Measurements from ENCODE around the gene MYLK.
"Not testable (repeated sequence)": the region's sequence is repeated elsewhere in the genome, so short reads cannot be mapped to it uniquely, and the experiment has no call there.

Gene MYLK

GRCh38 chr3:123717451-123717850 lies 166.7 kb downstream of the MYLK start:
- H3K4me3 ChIP-seq (ENCODE audit: low read depth, low read length); DNase-seq (ENCODE audit: low read depth): not testable (repeated sequence)

GRCh38 chr3:123716411-123716810 lies 167.7 kb downstream of the MYLK start:
- H3K4me3 ChIP-seq (ENCODE audit: low read depth, low read length), result no peak overlapping the region
- DNase-seq (ENCODE audit: low read depth), result no peak

- H3K4me3 ChIP-seq (ENCODE audit: low read depth, low read length), result no peak overlapping the region
- DNase-seq (ENCODE audit: low read depth), result no peak
Measured at GRCh38 chr3:123713211-123713610, 170.9 kb downstream of the MYLK start.

GRCh38 chr3:123712077-123712860 lies 171.9 kb downstream of the MYLK start:
- DNase-seq (ENCODE audit: low read depth), result no peak
- H3K4me3 ChIP-seq (ENCODE audit: low read depth, low read length), result no peak overlapping the region

GRCh38 chr3:123711356-123711755 lies 172.8 kb downstream of the MYLK start:
- no peak overlapping the region for H3K4me3 ChIP-seq (ENCODE audit: low read depth, low read length)
- DNase-seq (ENCODE audit: low read depth), result no peak

GRCh38 chr3:123708531-123708930 lies 175.6 kb downstream of the MYLK start:
- H3K4me3 ChIP-seq (ENCODE audit: low read depth, low read length), result no peak overlapping the region
- no peak for DNase-seq (ENCODE audit: low read depth)

GRCh38 chr3:123707641-123708040 lies 176.5 kb downstream of the MYLK start:
- not testable (repeated sequence) for DNase-seq (ENCODE audit: low read depth); H3K4me3 ChIP-seq (ENCODE audit: low read depth, low read length)

GRCh38 chr3:123706871-123707270 lies 177.3 kb downstream of the MYLK start:
- H3K4me3 ChIP-seq (ENCODE audit: low read depth, low read length), result no peak overlapping the region
- DNase-seq (ENCODE audit: low read depth), result no peak

- no peak for DNase-seq (ENCODE audit: low read depth)
- H3K4me3 ChIP-seq (ENCODE audit: low read depth, low read length), result no peak overlapping the region
Measured at GRCh38 chr3:123705488-123706285, 178.4 kb downstream of the MYLK start.

- not testable (repeated sequence) for H3K4me3 ChIP-seq (ENCODE audit: low read depth, low read length); DNase-seq (ENCODE audit: low read depth)
Measured at GRCh38 chr3:123703663-123704062, 180.5 kb downstream of the MYLK start.

GRCh38 chr3:123702720-123703119 lies 181.4 kb downstream of the MYLK start:
- DNase-seq (ENCODE audit: low read depth), result no peak
- H3K4me3 ChIP-seq (ENCODE audit: low read depth, low read length), result no peak overlapping the region

- not testable (repeated sequence) for H3K4me3 ChIP-seq (ENCODE audit: low read depth, low read length); DNase-seq (ENCODE audit: low read depth)
Measured at GRCh38 chr3:123702057-123702456, 182.1 kb downstream of the MYLK start.

- no peak for DNase-seq (ENCODE audit: low read depth)
Measured at GRCh38 chr3:123700791-123701722, 183.1 kb downstream of the MYLK start.

GRCh38 chr3:123698813-123699212 lies 185.3 kb downstream of the MYLK start:
- DNase-seq (ENCODE audit: low read depth), result no peak
- no peak overlapping the region for H3K4me3 ChIP-seq (ENCODE audit: low read depth, low read length)

More at GRCh38 chr3:123700791-123701722, 183.1 kb downstream of the MYLK start:
- H3K4me3 ChIP-seq (ENCODE audit: low read depth, low read length), result no peak overlapping the region

- no peak overlapping the region for H3K4me3 ChIP-seq (ENCODE audit: low read depth, low read length)
- no peak for DNase-seq (ENCODE audit: low read depth)
Measured at GRCh38 chr3:123696808-123697207, 187.3 kb downstream of the MYLK start.

GRCh38 chr3:123695731-123696640 lies 188.1 kb downstream of the MYLK start:
- H3K4me3 ChIP-seq (ENCODE audit: low read depth, low read length), result no peak overlapping the region
- no peak for DNase-seq (ENCODE audit: low read depth)

- no peak overlapping the region for H3K4me3 ChIP-seq (ENCODE audit: low read depth, low read length)
- DNase-seq (ENCODE audit: low read depth), result no peak
Measured at GRCh38 chr3:123695152-123695551, 189.0 kb downstream of the MYLK start.

GRCh38 chr3:123694366-123695087 lies 189.6 kb downstream of the MYLK start:
- DNase-seq (ENCODE audit: low read depth), result no peak
- H3K4me3 ChIP-seq (ENCODE audit: low read depth, low read length), result no peak overlapping the region
